ENCODE data around the gene CAMTA1.
"Not testable (repeated sequence)": the region's sequence is repeated elsewhere in the genome, so short reads cannot be mapped to it uniquely, and the experiment has no call there.

Gene CAMTA1

DNA sequence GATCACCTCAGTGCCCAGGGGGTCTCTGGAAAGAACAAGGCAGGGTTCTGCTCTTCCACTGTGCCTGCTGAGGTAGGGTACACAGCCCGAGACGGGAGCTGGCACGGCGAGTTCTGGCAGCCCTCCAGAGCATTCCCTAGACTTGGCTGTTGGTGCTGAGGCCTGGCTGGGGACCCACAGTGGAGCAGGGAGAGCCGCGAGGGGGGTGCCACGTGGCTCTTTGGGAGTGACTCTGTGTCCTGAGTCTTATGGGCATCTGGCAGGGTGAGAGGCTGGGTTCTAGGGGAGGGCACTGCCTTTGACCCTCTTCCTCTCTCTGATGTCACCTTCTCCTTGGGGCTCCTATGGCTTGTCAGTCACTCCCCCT, 336.4 kb downstream of the CAMTA1 start:
- DNase-seq, result no peak

DNA sequence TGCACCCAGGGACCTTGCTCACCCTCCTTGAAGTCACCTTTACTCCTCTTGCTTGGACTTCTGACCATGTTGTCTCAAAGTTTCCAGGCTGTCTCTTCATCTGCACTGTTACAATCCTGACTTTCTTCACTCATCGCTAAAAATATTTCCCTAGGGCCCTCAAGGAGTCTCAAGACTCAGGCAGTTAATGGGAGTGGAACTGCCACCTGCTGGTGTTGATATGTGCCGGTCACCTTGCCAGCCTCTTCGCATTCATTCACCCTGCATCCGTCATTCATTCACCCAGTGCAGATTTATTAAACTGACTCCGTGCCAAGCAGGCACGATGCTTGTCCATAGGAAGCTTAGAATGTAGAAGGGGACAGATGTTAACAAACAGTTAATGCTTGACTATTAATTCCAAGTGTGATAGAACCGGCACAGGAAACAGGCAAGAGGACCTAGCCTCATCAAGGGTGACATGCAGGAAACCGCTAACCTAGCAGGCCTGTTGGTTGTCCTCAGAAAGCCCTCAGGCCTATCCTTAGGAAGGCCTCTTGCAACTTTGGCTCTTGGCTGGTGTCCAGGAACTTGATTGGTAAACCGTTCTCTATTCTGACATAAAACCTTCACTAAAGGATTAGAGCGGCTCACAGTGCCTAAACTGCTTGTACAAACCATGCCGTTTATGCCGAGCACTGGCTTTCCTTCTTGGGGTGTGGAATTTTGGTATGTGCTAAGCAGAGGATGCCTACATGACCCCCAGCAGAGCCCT, 342.2 kb downstream of the CAMTA1 start:
- DNase-seq, result no peak

DNA sequence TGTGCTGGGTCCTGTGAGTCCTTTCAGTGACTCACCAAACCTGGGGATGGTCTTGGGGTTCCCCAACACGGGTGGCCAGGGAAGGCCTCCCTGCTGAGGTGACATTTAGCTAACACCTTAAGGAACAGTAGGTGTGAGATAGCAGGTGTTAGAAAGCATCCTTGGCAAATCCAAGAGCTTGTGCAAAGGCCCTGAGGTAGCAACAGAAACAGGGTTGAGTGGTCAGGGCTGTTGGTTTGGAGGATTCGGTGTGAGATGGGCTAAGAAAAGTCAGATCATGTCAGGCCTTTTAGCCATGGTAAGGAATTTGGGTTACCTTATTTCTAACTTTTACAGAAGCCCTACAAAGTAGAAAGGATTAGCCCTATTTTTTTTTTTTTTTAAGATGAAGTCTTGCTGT, 343.0 kb downstream of the CAMTA1 start:
- no peak for DNase-seq

DNA sequence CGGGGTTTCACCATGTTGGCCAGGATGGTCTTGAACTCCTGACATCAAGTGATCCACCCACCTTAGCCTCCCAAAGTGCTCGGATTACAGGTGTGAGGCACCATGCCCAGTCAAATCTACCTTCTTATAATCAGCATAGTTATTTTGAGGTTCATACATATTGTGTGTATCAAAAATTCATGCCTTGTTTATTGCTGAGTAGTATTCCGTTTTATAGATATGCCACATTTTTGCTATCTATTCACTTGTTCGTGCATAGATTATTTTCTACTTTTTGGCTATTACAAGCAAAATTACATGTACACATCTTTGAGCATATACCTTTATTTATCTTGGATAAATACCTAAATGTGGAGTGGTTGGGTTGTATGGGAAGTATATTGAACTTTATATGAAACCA, 344.9 kb downstream of the CAMTA1 start:
- no peak for DNase-seq

DNA sequence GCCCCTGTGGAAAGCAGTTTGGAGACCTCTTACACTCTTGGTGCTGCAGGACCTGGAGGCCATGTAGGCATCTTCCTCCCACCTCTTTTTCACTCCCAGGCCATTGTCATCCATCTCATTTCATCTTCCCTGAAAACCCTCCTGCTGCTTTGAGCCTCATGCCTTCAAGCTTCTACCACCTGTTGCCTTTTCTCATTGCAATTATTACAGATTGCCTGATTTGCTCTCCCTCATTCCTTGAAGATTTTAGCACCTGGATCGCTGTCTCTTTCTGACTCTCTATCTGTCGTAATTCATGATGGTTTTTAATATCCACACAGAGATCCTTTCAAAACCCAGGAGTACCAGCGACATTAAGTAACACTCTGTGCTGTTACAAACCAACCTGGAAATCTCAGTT, 350.2 kb downstream of the CAMTA1 start:
- no peak for DNase-seq

DNA sequence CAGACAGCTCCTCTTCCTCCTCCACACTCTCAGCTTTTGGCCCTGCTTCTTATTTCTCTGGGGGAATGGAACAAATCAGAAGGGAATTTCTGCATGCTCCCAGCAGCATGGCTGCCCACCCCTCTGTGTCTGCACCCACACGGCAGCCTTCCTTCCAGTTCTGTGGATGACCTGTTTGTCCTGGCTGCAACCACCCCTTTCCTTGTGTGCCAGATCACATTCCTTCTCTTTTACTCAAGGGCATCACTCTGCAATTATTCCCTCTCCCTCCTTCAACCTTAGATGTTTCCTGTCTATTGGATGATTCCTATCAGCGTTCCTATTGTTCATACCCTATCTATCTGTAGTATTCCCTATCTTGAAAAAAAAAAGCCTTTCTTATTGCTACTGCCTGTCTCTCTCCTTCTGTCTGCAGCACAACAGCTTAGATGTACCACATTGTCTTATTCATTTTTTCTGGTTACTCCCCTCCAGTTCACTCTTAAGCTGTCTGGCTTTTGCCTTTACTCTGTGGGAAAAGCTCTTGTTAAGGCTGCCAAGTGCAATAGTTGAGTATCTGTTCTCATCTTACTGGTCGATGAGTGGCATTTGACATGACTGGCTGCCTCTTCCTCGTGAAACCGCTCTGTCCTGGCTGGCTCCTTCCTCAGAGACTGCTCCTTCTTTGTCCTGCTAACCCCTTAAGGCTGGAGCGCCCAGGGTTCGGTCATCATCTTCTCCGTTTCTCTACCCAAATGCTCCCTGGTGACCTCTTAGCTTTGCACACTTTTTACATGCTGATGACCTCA, 351.1 kb downstream of the CAMTA1 start:
- peak; percentile 48 for DNase-seq

DNA sequence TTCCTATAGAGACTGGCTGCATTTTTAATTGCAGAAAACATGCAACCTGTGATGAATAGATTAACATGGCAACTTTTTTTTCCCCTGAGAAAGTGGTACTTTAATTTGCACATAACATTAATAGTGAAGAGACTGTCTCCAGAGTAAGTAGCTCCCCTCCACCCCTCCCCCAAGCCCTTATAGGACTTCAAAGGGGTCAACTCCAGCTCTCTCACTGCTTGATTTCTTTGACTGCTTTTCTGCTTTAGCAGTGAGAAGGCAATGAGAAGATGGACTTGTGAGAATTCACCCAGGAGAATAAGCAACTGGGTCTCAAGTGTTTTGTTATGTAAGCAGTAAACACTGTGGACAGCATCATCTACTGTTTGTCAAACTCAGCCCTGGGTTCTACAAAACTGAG, 355.0 kb downstream of the CAMTA1 start:
- DNase-seq, result no peak

DNA sequence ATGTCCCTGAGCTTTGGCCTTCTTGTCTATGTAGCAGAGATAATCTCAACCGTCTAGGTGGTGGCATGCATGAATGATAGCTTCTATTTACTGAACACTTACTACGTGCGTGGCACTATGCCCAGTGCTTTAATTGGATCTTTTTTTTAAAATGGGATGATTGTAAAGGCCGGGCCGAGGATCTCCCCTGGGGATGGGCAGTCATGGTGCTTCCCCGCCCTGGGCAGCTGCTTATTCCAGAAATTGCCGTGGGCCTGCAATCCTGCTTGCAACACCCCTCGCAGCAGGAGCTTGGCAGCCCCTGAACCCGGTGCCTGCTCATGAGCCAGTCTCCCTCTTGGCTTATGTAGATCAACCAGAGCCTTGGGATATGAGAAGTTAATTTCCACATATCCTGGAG, 360.7 kb downstream of the CAMTA1 start:
- no peak for DNase-seq

DNA sequence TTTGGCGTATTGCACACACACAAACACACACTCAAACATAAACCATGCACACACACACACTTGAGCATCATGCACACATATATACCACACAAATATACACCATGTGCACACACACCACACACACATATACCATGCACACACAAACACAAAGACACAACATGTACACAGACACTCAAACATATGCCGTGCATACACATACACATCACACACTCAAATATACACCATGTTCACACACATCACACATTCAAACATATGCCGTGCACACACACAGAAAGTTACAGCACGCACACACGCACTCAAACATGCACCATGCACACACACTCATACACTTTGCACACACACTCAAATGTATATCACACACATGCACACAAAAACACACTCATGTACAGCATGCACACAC, 361.5 kb downstream of the CAMTA1 start:
- DNase-seq, result no peak

DNA sequence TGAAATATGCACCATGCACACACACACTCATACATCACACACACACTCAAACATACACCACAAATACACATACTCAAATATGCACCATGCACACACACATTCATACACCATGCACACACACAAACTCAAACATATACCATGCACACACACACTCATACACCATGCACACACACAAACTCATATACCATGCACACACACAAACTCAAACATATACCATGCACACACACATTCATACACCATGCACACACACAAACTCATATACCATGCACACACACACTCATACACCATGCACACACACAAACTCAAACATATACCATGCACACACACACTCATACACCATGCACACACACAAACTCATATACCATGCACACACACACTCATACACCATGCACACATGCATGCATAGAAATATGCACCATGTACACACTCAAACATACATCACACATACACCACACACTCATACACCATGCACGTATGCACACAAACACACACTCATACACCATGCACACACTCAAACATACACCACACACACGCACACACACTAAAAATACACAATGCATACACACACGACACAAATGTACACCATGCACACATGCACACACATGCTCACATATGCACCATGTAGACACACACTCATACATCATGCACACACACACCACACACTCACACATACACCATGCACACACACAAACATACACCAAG, 362.5 kb downstream of the CAMTA1 start:
- not testable (repeated sequence) for DNase-seq

DNA sequence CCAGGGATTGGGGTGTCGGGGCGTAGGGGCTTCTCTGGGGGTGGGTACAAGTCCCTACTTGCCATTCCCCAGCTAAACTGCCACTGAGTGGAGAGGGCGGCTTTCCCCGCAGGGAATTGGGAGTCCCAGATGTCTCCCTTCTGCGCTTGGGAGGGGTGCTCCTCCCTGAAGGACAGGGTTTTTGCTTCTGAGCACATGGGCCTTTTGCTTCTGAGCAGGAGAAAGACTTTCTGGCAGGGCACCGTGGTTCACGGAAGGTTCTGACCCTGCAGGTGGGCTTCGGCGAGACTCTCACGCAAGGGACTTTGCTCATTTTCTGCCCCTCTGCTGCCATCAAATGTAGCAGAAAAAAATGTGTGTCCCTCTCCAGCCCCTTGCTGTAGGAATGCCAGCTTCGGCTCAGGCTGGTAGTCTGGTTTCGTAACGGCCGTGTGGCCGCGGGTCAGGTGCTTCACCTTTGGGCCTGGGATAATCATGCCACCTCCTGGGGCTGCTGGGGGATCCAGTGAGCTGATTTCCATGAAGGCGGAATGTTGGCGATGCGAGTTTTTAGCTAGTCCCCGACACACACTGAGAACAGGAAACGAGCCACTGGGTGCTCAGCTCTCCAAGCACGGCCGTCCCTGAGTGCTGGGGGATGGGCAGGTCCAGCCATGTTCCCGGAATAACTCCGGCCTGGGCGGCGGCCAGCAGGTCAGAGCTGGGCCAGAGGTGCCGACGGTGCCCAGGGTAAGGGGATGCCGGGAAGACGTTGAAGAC, 364.0 kb downstream of the CAMTA1 start:
- DNase-seq, result peak; percentile 27

DNA sequence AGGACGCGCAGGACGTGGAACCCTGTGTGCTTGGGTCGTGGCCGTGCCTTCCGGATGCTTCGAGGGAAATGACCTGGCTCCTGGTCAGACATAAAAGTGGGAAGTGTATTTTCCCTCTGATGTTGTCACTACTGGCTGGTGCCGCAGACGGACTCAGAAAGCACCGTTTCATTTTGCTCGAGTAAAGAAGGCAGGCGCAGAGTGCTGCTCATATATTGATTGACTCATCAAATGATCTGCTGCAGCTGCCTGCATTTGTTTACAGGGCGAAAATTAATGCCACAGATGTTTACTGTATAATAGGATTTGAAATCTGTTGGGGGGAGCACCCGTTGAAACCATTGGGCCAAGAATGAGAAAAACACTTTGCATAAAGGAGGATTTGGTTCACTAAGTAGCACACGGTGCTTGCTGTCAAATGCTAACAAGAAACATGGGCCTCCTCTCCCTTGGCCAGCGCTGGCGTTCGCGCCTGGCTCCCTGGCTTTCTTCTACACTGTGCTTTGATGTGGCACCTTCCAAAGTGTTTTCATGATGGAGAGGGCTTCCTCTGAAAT, 365.5 kb downstream of the CAMTA1 start:
- DNase-seq, result no peak

DNA sequence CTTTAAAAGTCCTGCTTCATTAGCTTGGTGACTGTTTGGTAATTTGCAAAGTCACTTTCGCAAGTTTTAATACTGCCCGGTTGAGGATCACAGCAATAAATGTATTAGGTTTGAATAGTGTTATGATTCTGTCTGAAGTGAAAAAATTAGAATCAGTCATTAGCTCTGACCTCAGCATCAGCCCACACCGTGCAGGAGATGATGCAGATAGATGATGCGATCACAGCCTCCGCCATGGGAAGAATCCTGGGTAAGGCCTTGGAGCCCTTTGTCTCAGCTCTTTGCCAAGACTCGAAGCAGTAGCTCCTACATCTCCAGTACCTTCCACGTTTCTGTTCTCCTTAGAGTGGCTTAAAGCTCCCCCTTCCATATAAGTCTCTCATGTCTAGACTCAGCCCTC, 366.7 kb downstream of the CAMTA1 start:
- DNase-seq, result no peak

DNA sequence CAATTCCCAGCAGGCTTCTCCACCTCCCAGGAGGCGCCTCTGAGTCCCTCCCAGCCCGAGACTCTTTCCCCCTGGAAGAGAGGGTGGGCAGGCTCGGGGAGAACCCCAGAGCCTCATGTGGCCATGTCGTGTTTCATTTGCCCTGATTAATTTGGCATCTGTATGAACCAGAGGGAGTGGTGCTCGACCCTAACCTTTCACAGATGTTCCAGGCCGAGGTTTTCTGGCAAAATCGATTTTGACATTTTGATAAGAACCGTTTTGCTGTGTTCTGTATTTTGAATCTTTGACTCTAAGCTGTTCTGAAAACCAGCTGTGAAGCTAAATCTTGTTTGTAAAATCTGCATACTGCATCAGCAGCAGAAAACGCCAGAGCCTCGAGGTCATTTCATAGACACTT, 367.4 kb downstream of the CAMTA1 start:
- DNase-seq, result no peak

DNA sequence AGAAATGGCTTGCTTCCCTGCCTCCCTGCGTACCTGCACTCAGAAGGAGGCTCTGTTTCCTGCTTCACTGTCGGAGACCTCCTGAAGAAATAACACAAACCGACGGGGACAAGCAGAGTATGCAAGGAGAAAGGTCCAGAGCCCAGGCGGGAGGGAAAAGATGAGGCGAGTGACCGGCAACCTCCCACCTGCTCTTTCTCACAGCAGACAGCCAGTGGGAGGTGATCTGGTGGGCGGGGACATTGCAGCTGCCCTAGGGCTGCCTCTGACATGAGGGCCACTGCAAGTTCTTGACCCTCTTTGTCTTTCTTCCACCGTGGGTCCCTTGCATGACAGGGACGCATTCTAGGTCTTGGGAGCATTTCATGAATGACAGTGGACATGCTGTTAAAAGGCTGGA, 368.2 kb downstream of the CAMTA1 start:
- DNase-seq, result no peak

DNA sequence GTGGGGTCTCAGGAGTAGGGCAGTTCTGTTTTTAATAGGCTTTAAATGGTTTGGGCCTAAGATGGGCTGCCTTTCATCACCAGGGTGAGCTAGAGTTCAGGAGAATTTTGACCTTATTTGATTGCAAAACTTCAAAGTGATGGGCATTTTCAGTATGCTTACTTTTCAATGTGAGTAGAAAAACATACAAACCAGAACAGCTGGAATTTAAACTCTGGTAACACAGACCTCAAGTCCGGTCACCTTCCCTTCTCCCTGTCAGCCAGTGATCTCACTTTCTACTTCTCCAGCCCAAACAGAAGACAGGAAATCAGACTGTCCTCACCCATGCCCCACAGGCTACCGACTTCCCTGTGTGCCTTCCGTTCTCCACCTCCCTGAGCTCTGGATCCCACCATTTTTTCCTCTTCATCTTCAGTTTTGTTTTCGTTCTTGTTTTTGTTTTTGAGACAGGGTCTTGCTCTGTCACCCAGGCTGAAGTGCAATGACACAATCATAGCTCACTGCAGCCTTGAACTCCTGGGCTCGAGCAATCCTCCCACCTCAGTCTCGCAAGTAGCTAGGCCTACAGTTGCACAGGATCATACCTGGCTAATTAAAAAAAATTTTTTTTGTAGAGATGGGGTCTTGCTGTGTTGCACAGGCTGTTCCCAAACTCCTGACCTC, 374.0 kb downstream of the CAMTA1 start:
- no peak for DNase-seq

DNA sequence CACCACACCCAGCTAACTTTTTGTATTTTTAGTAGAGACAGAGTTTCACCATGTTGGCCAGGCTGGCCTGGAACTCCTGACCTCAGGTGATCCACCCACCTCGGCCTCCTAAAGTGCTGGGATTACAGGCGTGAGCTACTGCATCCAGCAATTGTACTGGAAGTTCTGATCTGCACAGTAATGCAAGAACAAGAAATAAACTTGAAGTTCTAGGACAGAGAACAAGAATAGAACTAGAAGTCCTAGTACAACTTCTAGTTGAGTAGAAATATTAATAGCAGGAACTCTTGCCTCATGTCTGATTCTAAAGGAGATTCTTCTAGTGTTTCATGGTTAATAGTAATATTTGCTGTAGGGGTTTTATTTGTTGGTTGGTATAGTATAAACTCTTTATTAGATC, 383.3 kb downstream of the CAMTA1 start:
- not testable (repeated sequence) for DNase-seq

DNA sequence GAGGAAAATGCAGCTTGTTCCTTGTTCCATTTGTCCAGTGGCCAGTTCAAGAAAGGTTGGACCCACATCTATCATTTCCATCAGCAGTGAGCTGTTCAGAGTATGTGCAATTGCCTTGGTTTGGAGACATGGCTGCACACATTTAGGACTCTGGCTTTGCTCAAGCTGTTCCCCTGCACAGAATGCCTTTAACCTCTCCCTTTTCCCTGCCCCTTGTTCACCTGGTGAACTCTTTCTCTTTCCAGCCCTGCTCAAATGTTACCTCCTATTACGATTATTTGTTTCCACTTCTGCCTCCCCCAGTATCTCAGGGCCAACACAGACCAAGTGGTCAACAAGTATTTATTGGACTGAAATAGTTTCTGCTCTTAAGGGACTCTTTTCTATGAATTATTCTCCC, 385.9 kb downstream of the CAMTA1 start:
- no peak for DNase-seq

DNA sequence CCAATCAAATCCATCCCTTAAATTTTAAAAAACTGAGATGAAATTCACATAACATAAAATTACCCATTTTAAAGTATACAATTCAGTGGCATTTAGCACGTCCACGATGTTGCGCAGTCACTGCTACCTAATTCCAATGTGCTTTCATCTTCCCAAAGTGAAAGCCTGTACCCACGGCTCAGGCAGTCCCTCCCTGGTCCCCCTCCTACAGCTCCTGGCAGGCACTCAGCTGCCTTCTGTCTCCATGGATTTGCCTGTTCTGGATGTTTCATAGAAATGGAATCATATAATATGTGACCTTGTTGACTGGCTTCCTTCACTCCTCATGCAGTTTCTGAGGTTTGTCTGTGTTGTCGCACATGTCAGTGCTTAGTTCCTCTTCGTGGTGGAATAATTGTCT, 386.3 kb downstream of the CAMTA1 start:
- DNase-seq, result no peak

DNA sequence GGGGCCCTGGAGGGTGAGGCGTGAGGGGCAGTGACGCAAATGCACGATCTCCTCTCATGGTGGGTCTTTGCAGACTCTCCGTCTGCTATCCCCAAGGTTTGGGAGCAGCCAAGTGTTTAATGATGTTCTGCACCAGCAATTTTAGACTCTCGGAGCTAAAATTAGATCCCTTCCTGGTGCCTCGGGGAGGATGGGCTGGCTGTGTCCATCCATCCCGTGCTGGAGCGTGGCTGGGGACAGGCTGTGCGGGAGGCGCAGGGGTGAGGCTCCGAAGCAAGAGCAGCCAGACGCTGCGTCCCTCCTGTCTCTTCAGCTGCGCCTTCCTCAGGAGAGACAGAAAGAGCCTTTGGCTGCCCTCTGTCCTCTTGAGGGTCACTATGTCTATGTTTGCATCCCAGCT, 387.6 kb downstream of the CAMTA1 start:
- no peak for DNase-seq

DNA sequence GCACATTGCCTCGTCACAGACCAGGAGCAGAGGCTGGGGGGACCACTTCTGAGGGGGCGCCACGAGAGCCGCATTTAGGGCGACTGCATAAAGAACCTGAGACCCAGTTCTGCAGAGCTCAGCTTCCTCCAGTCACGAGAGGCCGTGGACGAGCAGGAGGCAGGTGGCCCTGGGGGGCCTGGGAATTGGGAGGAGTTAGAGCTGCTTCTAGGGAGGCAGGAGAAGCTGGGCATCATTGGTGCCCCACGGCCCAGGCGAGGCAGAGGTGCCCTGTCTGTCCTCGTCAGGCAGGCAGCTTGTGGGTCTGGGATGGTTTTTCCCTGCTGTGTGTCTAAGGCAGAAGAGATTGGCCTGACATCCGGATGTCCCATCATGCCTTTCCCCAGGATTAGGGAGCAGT, 389.3 kb downstream of the CAMTA1 start:
- no peak for DNase-seq

All from EL (cell line).